ENCODE data around the gene CAVIN2. TPM values are rescaled to one million over a fixed set of nuclear protein-coding genes. Genes with fewer than 3 reads are reported as not detected.

Gene CAVIN2
- total and polyA plus RNA-seq, 2 experiments from 2014 or later = 2.0 to 4.8 TPM

GRCh38 chr2:191881982-191882816 is 35.3 kb upstream of the CAVIN2 start:
- H3K4me2 ChIP-seq = no peak overlapping the region

GRCh38 chr2:191878548-191879279 is 31.8 kb upstream of the CAVIN2 start:
- Histone ChIP-seq H3K4me1 (ENCODE audit: insufficient read depth) (peaks cover 4% of the 10 kb centered on the region), H3K36me3 (replicated peaks; ENCODE audit: insufficient read depth, low read depth) (no peaks in the 10 kb centered on the region), H3K27me3 (no peaks in the 10 kb centered on the region), H4K20me1 (ENCODE audit: insufficient read depth, poor library complexity, severe bottlenecking) (no peaks in the 10 kb centered on the region), H3K9me3 (ENCODE audit: low read depth) (no peaks in the 10 kb centered on the region), H3K4me2 (no peak overlapping the region), H3K79me2 (no peaks in the 10 kb centered on the region), H3K4me3 (no peak overlapping the region), H3K27ac (no peak overlapping the region), H2AFZ (no peak overlapping the region), H3K9me2 (replicated peaks; ENCODE audit: insufficient read depth) (no peaks in the 10 kb centered on the region)
- TF ChIP-seq CTCF (IDR thresholded peaks at IDR 0.05; ENCODE audit: poor library complexity) (no peak), EZH2phosphoT487 (IDR thresholded peaks at IDR 0.05; ENCODE audit: low read depth, severe bottlenecking, unreplicated experiment) (no peak), EZH2 (IDR thresholded peaks at IDR 0.05; ENCODE audit: borderline replicate concordance) (no peak)
- DNase-seq (ENCODE audit: low spot score) = no peak
- 63% methylated on average over 2 of the region's 2 CpGs for WGBS (ENCODE audit: low lambda C conversion rate, missing lambda C conversion rate)

More at GRCh38 chr2:191881982-191882816, 35.3 kb upstream of the CAVIN2 start:
- Histone ChIP-seq H3K9me2 (replicated peaks; ENCODE audit: insufficient read depth) (no peaks in the 10 kb centered on the region), H2AFZ (no peak overlapping the region), H3K27me3 (no peaks in the 10 kb centered on the region), H3K9me3 (ENCODE audit: low read depth) (no peaks in the 10 kb centered on the region), H3K4me3 (no peak overlapping the region), H3K36me3 (replicated peaks; ENCODE audit: insufficient read depth, low read depth) (no peaks in the 10 kb centered on the region), H3K4me1 (ENCODE audit: insufficient read depth) (peaks cover 4% of the 10 kb centered on the region), H3K79me2 (no peaks in the 10 kb centered on the region), H4K20me1 (ENCODE audit: insufficient read depth, poor library complexity, severe bottlenecking) (no peaks in the 10 kb centered on the region), H3K27ac (no peak overlapping the region)
- 96% methylated on average over 20 of the region's 34 CpGs for WGBS (ENCODE audit: low lambda C conversion rate, missing lambda C conversion rate)
- DNase-seq (ENCODE audit: low spot score) = no peak
- TF ChIP-seq EZH2phosphoT487 (IDR thresholded peaks at IDR 0.05; ENCODE audit: low read depth, severe bottlenecking, unreplicated experiment) (no peak), EZH2 (IDR thresholded peaks at IDR 0.05; ENCODE audit: borderline replicate concordance) (no peak), CTCF (IDR thresholded peaks at IDR 0.05; ENCODE audit: poor library complexity) (no peak)

GRCh38 chr2:191877875-191878274 is 31.0 kb upstream of the CAVIN2 start:
- TF ChIP-seq CTCF (IDR thresholded peaks at IDR 0.05; ENCODE audit: poor library complexity) = no peak
- no peak for TF ChIP-seq EZH2phosphoT487 (IDR thresholded peaks at IDR 0.05; ENCODE audit: low read depth, severe bottlenecking, unreplicated experiment)
- no peak for TF ChIP-seq EZH2 (IDR thresholded peaks at IDR 0.05; ENCODE audit: borderline replicate concordance)
- Histone ChIP-seq H3K9me2 (replicated peaks; ENCODE audit: insufficient read depth) (no peaks in the 10 kb centered on the region), H2AFZ (no peak overlapping the region), H3K36me3 (replicated peaks; ENCODE audit: insufficient read depth, low read depth) (no peaks in the 10 kb centered on the region), H3K4me1 (ENCODE audit: insufficient read depth) (peaks cover 4% of the 10 kb centered on the region), H3K4me3 (no peak overlapping the region), H3K79me2 (no peaks in the 10 kb centered on the region), H3K4me2 (no peak overlapping the region), H3K27ac (no peak overlapping the region), H3K27me3 (no peaks in the 10 kb centered on the region), H3K9me3 (ENCODE audit: low read depth) (no peaks in the 10 kb centered on the region), H4K20me1 (ENCODE audit: insufficient read depth, poor library complexity, severe bottlenecking) (no peaks in the 10 kb centered on the region)
- 95% methylated on average over 4 of the region's 4 CpGs for WGBS (ENCODE audit: low lambda C conversion rate, missing lambda C conversion rate)
- DNase-seq (ENCODE audit: low spot score) = no peak
